Measurements from ENCODE around the gene CDK15.
"Not testable (repeated sequence)": the region's sequence is repeated elsewhere in the genome, so short reads cannot be mapped to it uniquely, and the experiment has no call there.

The CDK15 gene

GRCh38 chr2:201806442-201807170, at the start of gene CDK15:
Gene CDK15, plus strand, starts transcription at chr2:201806537. Its CDS starts 128 bp downstream, at chr2:201806665.
- Histone ChIP-seq H3K9me3 (ENCODE audit: low read depth, low read length) (no peaks in the 10 kb centered on the region; the same call in 1 of the 2 replicates), H3K27ac (peak within 1 kb of the TSS; percentile 14; the same call in 1 of the 2 replicates), H3K36me3 (ENCODE audit: insufficient read depth, low read length) (no peaks in the 10 kb centered on the region), H3K4me3 (peak within 1 kb of the TSS; percentile 54), H3K9ac (ENCODE audit: insufficient read length) (peak within 1 kb of the TSS; percentile 23)
- DNase-seq (ENCODE audit: low read depth, low spot score): no peak
- TF ChIP-seq EZH2 (IDR thresholded peaks at IDR 0.05) (no peak), POLR2AphosphoS5 (IDR thresholded peaks at IDR 0.05; ENCODE audit: borderline replicate concordance, low read depth, low read length) (no peak)

- no peak for DNase-seq (ENCODE audit: low read depth, low spot score)
- TF ChIP-seq POLR2AphosphoS5 (IDR thresholded peaks at IDR 0.05; ENCODE audit: borderline replicate concordance, low read depth, low read length): no peak
- TF ChIP-seq FOXP2 (optimal IDR thresholded peaks at IDR 0.05; ENCODE audit: control extremely low read depth, extremely low read length, insufficient read depth): no peak
- TF ChIP-seq EZH2 (IDR thresholded peaks at IDR 0.05): no peak
- no peak overlapping the region for H3K4me3 ChIP-seq
- H3K9me3 ChIP-seq (ENCODE audit: low read depth, low read length): no peaks in the 10 kb centered on the region
- H3K27ac ChIP-seq: no peak overlapping the region
- peaks cover 44% of the 10 kb centered on the region for H3K36me3 ChIP-seq (ENCODE audit: insufficient read depth, low read length)
- H3K9ac ChIP-seq (ENCODE audit: insufficient read length): no peak overlapping the region
These were observed 48.1 kb upstream of the CDK15 start for GRCh38 chr2:201758234-201758633.

- Histone ChIP-seq H3K36me3 (ENCODE audit: insufficient read depth, low read length) (peaks cover 47% of the 10 kb centered on the region), H3K9ac (ENCODE audit: insufficient read length) (no peak overlapping the region), H3K9me3 (ENCODE audit: low read depth, low read length) (no peaks in the 10 kb centered on the region), H3K4me3 (no peak overlapping the region), H3K27ac (no peak overlapping the region)
- DNase-seq (ENCODE audit: low read depth, low spot score): no peak
- TF ChIP-seq EZH2 (IDR thresholded peaks at IDR 0.05): no peak
- no peak for TF ChIP-seq FOXP2 (optimal IDR thresholded peaks at IDR 0.05; ENCODE audit: control extremely low read depth, extremely low read length, insufficient read depth)
- no peak for TF ChIP-seq POLR2AphosphoS5 (IDR thresholded peaks at IDR 0.05; ENCODE audit: borderline replicate concordance, low read depth, low read length)
These were observed 47.5 kb upstream of the CDK15 start for GRCh38 chr2:201758873-201759272.

- peak overlapping the region; percentile 11 for H3K9ac ChIP-seq (ENCODE audit: insufficient read length)
- H3K36me3 ChIP-seq (ENCODE audit: insufficient read depth, low read length): peaks cover 47% of the 10 kb centered on the region
- no peak overlapping the region for H3K4me3 ChIP-seq
- no peaks in the 10 kb centered on the region for H3K9me3 ChIP-seq (ENCODE audit: low read depth, low read length)
- no peak for TF ChIP-seq POLR2AphosphoS5 (IDR thresholded peaks at IDR 0.05; ENCODE audit: borderline replicate concordance, low read depth, low read length)
- no peak for TF ChIP-seq FOXP2 (optimal IDR thresholded peaks at IDR 0.05; ENCODE audit: control extremely low read depth, extremely low read length, insufficient read depth)
- no peak for TF ChIP-seq EZH2 (IDR thresholded peaks at IDR 0.05)
- no peak for DNase-seq (ENCODE audit: low read depth, low spot score)
- 0 out of 2 replicates have a peak overlapping the region, but pooled peaks have one; percentile 20 for H3K27ac ChIP-seq
These were observed 46.8 kb upstream of the CDK15 start for GRCh38 chr2:201759567-201759966.

GRCh38 chr2:201761101-201761500, 45.2 kb upstream of the CDK15 start:
- Histone ChIP-seq H3K9ac (ENCODE audit: insufficient read length) (no peak overlapping the region), H3K4me3 (no peak overlapping the region), H3K27ac (no peak overlapping the region), H3K36me3 (ENCODE audit: insufficient read depth, low read length) (peaks cover 50% of the 10 kb centered on the region), H3K9me3 (ENCODE audit: low read depth, low read length) (no peaks in the 10 kb centered on the region)
- TF ChIP-seq FOXP2 (optimal IDR thresholded peaks at IDR 0.05; ENCODE audit: control extremely low read depth, extremely low read length, insufficient read depth): no peak
- no peak for TF ChIP-seq POLR2AphosphoS5 (IDR thresholded peaks at IDR 0.05; ENCODE audit: borderline replicate concordance, low read depth, low read length)
- no peak for TF ChIP-seq EZH2 (IDR thresholded peaks at IDR 0.05)
- DNase-seq (ENCODE audit: low read depth, low spot score): no peak

- not testable (repeated sequence) for H3K4me3 ChIP-seq; H3K9ac ChIP-seq (ENCODE audit: insufficient read length); H3K27ac ChIP-seq; DNase-seq (ENCODE audit: low read depth, low spot score); H3K9me3 ChIP-seq (ENCODE audit: low read depth, low read length)
- peaks cover 33% of the 10 kb centered on the region for H3K36me3 ChIP-seq (ENCODE audit: insufficient read depth, low read length)
These were observed 41.9 kb upstream of the CDK15 start for GRCh38 chr2:201764469-201764868.

- Histone ChIP-seq H3K9ac (ENCODE audit: insufficient read length) (no peak overlapping the region), H3K36me3 (ENCODE audit: insufficient read depth, low read length) (peaks cover 24% of the 10 kb centered on the region), H3K4me3 (no peak overlapping the region), H3K27ac (no peak overlapping the region), H3K9me3 (ENCODE audit: low read depth, low read length) (no peaks in the 10 kb centered on the region)
- TF ChIP-seq POLR2AphosphoS5 (IDR thresholded peaks at IDR 0.05; ENCODE audit: borderline replicate concordance, low read depth, low read length): no peak
- TF ChIP-seq FOXP2 (optimal IDR thresholded peaks at IDR 0.05; ENCODE audit: control extremely low read depth, extremely low read length, insufficient read depth): no peak
- no peak for TF ChIP-seq EZH2 (IDR thresholded peaks at IDR 0.05)
- no peak for DNase-seq (ENCODE audit: low read depth, low spot score)
These were observed 40.5 kb upstream of the CDK15 start for GRCh38 chr2:201765799-201766198.

GRCh38 chr2:201768918-201769317, 37.4 kb upstream of the CDK15 start:
- no peak for DNase-seq (ENCODE audit: low read depth, low spot score)
- Histone ChIP-seq H3K9me3 (ENCODE audit: low read depth, low read length) (no peaks in the 10 kb centered on the region), H3K9ac (ENCODE audit: insufficient read length) (no peak overlapping the region), H3K27ac (peak overlapping the region; percentile 10; the same call in 1 of the 2 replicates), H3K4me3 (no peak overlapping the region), H3K36me3 (ENCODE audit: insufficient read depth, low read length) (peaks cover 9% of the 10 kb centered on the region)
- TF ChIP-seq FOXP2 (optimal IDR thresholded peaks at IDR 0.05; ENCODE audit: control extremely low read depth, extremely low read length, insufficient read depth) (no peak), POLR2AphosphoS5 (IDR thresholded peaks at IDR 0.05; ENCODE audit: borderline replicate concordance, low read depth, low read length) (no peak), EZH2 (IDR thresholded peaks at IDR 0.05) (no peak)
